Cortex of kidney (tissue), 1 donor: ENCODE measurements around the gene KCND1.

Experiments used
- DNase-seq: peaks from one replicate; lab custom pipeline; 2025; lab: John Stamatoyannopoulos, UW

Gene KCND1

GRCh38 chrX:48937054-48937907 lies 34.4 kb downstream of the KCND1 start:
- DNase-seq, result no peak

GRCh38 chrX:48936429-48937053 lies 35.1 kb downstream of the KCND1 start:
- no peak for DNase-seq

- DNase-seq, result no peak
Observed at GRCh38 chrX:48935301-48935670, 36.4 kb downstream of the KCND1 start.

GRCh38 chrX:48934581-48935300 lies 36.9 kb downstream of the KCND1 start:
- no peak for DNase-seq

DNA sequence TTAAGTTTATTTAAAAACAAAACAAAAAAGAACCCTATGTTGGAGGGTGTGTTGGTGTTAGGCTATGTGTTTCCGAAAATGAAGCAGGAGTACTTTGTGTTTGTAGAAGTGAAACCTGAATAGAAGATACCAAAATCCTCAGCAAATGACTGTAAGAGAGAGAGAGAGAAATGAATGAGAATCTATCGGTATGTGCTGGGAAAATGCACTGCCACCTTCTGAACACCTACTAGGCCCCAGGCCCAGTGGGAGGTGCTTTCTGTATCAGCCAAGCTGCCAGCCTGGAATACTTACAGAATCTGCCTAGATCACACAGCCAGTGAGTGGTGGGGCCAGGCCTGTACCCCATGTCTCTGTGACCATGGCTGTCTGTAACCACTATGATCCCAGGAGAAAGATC lies 37.9 kb downstream of the KCND1 start:
- no peak for DNase-seq

- DNase-seq, result no peak
Observed at GRCh38 chrX:48927736-48928382, 43.8 kb downstream of the KCND1 start.

DNA sequence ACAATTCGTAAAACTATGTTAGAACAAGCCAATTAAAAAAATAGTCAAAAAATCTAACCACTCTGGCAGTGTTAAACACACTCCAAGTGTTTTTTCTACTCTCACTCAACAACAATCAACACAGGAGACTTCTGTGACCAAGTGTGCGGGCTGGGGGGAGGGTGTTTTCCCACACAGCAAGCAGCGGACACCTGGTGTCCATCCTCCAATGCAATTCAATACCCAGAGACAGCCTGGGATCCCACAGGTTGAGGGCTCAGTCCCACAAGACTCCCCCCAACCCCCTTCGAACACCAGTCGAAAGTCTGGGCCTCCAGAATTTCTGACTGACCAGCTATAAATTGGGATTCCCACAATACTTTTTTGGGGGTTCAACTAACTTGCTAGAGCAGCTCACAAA lies 44.5 kb downstream of the KCND1 start:
- no peak for DNase-seq

DNA sequence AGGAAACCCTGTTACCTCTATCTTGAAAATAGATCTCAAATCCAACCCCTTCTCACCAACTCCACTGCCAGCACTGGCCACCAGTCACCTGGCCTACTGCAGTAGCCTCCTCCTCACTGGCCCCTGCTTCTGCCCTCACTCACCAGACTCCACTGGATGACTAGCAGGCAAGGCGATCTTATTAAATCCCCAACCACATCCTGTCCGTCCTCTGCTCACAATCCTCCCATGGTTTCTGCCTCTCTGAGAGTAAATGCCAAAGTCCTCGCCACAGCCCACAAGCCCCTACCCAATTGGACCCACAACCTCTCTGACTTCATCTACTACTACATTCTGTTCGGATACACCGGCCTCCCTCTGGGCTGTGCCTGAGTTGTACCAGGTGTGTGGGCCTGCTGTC lies 47.4 kb downstream of the KCND1 start:
- DNase-seq, result no peak

GRCh38 chrX:48923771-48924170 lies 47.9 kb downstream of the KCND1 start:
- DNase-seq, result no peak

- no peak for DNase-seq
Observed at GRCh38 chrX:48920718-48921104, 50.9 kb downstream of the KCND1 start.

DNA sequence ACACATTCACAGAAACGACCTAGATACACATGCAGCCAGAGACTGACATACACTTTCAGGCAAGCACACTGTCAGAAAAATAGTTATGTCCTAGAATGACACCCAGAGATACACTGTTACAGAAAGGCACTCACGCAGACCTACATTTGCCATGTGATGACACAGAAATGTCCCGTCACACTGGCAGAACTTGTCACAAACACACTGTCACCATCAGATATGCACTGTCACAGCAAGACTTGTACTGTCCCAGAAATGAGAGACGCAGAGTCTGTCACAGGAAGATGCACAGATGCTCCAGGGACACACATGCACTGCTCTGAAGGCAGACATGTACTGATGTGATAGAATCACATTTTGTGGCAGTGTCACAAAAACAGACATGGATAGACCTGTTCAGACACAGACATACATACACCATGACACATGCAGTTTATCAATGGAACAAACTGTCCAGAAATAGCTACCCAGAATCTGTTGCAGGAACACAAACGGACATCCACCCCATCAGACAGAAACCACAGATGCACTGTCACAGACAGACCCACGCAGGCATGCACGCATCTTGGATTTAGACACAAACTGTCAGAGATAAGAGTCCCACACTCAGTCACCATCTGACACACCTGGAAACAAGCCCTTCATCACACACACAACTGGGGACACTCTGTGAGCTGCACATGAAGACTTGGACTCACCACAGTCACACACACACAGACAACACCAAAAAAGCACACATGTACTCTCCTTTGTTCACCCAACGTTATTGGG lies 51.5 kb downstream of the KCND1 start:
- DNase-seq, result no peak

DNA sequence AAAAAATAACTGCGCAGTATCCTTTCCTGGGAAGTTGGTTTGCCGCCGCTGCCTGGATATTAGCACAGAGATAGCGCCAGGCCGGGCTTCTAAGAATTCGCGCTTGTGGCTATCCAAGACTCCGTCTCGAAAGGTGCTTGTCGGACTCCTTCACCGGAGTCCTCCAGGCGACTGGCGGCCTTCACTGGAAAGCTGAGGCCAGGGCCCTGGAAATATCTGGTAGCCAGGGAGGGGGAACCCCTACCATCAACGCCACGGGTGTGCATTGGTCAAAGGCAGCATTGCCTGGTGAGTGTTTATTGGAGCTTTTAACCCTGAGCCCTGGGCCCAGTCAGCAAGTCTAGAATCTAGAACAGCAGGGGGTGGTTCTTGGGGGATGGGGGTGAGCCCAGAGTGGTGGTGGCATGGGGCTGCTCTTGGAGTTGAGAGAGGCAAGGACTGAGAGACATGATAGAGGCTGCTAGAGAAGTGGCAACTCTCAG lies 52.2 kb downstream of the KCND1 start:
- no peak for DNase-seq

DNA sequence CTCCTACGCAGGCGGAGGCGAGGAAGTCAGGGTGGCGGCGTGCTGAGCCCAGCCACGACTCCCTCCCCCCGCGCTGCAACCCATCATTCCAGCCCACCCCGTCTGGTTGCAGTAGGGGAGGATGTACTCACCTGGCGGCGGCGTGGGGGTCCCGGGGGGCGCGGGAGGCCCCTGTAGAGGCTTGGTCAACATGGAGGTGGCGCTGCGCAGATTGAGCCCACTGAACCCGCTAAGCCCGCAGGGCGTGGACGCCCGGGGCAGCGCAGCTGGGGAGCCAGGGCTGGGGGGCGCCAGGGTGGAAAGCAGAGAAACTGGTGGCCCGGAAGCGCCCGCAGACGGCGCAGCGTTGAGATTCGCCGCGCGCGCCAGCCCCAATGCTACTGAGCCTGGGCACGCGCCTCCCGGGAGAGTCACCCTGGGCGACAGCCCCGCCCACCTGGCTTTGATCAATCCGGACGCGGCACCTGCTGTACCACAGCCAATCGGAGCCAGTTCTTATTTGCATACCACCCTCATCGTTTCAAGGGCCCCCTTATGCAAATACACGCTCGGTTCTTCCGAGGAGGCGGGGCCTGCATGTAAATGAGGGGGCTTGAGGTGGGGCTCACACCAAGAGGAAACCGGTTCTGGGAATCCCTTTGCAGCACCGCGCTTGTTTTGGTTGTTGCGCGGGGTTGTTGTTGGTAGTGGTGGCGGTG lies 52.9 kb downstream of the KCND1 start, which contains the start of gene PIM2:
Gene PIM2, minus strand, starts transcription at position 382 of the 698 bp plus-strand sequence. Its CDS starts 190 bp downstream, at position 192.
- DNase-seq, result no peak

DNA sequence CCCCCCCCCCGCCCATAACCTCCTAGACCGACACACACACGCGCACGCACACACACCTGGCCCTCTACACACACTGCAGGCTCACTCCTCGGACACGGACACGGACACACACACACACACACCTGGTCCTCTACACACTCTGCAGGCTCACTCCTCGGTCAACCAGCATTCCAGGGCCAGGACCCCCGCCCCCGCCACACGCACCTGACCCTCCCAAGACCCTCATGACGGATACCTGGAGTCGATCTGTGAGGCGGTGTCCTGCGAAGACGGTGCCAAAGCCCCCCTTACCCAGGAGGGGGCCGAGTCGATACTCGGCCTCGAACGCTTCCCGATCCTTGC lies 53.4 kb downstream of the KCND1 start:
- no peak for DNase-seq

DNA sequence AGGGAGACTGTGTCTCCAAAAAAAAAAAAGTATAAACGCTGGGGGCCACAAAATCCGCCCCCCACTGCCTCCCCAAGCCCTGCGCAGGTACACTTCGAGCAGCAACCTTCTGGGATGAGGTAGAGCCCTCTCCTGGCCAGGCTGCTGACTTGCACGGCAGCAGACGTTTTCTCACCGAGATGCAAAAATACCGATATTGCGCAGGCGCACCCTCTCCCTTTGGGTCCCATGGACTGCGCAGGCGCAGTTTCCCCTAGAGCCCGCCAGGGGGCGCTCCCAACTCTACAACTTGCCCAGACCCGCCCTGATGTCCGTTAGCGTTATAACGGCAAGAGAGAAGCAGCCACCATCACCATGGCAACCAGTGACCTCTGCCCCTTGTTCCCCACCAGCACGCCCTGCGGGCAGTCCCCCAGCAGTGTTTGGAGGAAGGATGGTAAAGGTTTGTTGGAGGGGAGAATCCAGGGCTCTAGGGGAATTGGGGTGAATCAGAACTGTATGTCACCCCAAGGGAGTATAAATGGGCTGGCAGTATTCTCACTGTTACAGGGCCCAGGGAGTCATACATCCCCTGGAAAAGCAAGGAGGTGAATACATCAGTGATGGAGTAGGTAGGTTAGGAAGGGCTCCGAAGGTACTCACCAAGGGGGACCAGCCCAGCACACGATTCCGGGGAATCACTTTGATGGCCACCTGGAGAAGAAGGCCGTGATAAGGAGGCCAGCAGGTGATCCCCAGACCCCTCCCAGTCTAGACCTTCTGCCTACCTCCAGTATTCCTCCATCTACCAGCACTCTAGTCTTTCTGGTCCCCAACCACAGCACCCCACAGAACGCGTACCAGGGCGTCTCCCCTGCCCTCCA lies 54.3 kb downstream of the KCND1 start:
- no peak for DNase-seq

DNA sequence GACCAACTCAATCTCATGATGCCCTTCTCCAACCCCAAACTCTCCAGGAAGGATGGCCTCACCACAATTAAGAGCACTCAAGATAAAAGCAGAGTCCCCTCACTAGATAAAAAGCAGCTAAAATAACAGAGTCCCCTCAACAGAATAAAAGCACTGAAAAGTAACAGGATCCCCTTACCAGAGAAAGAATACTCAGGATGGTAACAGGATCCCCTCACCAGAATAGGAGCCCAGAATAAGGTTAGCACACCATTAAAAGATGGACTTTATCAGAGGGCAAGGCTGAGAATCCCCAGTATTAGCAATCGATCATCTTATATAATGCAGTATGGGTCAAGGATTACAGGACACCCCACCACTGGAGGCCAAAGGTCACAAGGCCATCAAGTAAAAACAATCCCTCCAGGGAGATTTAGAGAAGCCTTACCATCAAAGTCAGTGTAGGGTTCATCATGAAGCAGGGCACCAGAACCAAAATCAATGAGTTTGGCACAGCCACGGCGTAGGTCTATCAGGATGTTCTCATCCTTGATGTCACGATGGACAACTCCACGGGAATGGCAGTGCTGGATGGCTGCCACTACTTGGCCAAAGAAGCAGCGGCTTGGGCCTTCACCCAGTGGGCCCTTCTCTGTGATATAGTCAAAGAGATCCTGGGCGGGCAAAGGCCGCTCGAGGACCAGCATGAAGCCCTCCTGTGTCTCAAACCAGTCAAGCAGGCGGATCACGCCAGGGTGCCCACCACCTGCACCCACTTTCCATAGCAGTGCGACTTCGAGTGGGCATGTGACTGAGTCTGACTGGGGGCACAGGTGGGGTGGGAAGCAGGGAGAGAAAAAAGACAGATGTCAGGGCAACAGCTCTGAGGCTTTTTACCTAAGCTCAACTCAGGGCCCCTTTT lies 56.8 kb downstream of the KCND1 start:
- DNase-seq, result no peak

DNA sequence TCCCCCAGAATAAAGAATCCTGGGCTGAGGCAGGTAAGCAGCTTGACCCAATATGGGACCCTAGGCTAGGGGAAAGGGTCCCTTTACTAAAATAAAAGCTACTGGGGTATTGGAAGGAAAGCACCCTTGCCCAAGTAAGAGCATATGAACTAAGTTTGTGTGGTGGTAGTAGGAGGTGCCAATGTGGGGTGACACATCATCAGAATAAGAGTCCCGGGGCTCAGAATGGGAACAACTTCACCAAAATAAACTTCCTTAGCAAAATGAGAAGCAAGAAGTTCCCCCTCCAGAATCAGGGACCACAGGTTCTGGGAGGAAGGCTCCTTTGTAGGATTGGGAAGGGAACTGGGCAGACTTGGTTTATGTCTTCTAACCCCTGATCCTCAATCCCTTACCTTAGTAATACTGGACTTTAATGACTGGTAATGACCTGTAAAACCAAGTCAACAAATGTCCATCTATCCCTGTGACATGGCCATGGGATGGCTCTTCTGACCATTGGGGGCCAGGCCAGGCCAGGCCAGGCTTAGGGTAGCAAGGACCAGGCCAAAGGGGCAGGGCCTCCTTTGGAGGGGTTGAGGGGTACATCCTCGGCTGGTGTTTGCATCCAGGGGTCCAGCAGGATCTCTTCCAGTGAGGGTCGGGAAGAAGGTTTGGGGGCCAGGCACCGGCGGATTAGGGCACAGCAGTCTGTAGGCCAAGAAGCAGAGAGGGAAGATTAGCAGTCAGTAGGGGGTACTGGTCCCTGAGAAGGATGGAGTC lies 57.9 kb downstream of the KCND1 start:
- no peak for DNase-seq
